NT2/D1 (cell line): ENCODE results near the gene IMMT.

Experiments used
- SUZ12 ChIP-seq: IDR thresholded peaks from 2 replicates; pipeline ENCODE4 v1.6.1; 2011; ENCODE audit not compliant: insufficient read length, insufficient read depth; ENCODE audit errors: extremely low read depth
- ZNF274 ChIP-seq: IDR thresholded peaks from 2 replicates; pipeline ENCODE4 v1.6.1; 2011; ENCODE audit warnings: mild to moderate bottlenecking, low read depth, low read length

GRCh38 chr2:86229221-86229620 is 34.0 kb upstream of the IMMT start:
- TF ChIP-seq ZNF274, result no peak
- no peak for TF ChIP-seq SUZ12
